HG03064 (cell line): Measurements from ENCODE around the gene DXO.
A peak's percentile ranks its signal among the peaks of the same experiment; 100 is the strongest.
"Not testable (repeated sequence)": the region's sequence is repeated elsewhere in the genome, so short reads cannot be mapped to it uniquely, and the experiment has no call there.

Source experiments
- ATAC-seq: cut with Tn5 transposase; IDR thresholded peaks from one replicate; pipeline ENCODE4 v1.9.1; 2021; ENCODE audit warnings: low read depth; ENCODE audit not compliant: unreplicated experiment

The DXO gene

GRCh38 chr6:31971993-31972708 lies at the start of gene DXO:
Gene DXO (minus strand): TSS chr6:31972138. CDS start chr6:31971675, 463 bp downstream.
- ATAC-seq, result peak; percentile 77

DNA sequence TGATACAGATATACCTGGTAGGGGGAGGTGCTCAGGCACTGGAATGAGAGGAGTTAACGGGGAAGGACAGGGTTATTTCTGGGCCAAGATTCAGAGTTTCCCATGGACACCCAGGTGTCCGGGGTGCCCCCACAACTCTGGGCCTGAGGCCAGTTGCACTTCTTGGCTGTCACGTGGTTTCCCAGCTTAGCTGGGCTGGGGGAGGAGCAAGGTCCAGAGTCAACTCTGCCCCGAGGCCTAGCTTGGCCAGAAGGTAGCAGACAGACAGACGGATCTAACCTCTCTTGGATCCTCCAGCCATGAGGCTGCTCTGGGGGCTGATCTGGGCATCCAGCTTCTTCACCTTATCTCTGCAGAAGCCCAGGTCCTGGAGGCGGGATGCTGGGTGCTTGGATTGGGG lies 42.6 kb upstream of the DXO start, which contains the start of gene C4B:
Gene C4B, plus strand, starts transcription at position 249 of the 400 bp plus-strand sequence. Its CDS starts 51 bp downstream, at position 300.
- ATAC-seq, result not testable (repeated sequence)

- not testable (repeated sequence) for ATAC-seq
Observed at GRCh38 chr6:32013738-32014137, 41.8 kb upstream of the DXO start.

GRCh38 chr6:32012941-32013617 lies 41.1 kb upstream of the DXO start:
- not testable (repeated sequence) for ATAC-seq

DNA sequence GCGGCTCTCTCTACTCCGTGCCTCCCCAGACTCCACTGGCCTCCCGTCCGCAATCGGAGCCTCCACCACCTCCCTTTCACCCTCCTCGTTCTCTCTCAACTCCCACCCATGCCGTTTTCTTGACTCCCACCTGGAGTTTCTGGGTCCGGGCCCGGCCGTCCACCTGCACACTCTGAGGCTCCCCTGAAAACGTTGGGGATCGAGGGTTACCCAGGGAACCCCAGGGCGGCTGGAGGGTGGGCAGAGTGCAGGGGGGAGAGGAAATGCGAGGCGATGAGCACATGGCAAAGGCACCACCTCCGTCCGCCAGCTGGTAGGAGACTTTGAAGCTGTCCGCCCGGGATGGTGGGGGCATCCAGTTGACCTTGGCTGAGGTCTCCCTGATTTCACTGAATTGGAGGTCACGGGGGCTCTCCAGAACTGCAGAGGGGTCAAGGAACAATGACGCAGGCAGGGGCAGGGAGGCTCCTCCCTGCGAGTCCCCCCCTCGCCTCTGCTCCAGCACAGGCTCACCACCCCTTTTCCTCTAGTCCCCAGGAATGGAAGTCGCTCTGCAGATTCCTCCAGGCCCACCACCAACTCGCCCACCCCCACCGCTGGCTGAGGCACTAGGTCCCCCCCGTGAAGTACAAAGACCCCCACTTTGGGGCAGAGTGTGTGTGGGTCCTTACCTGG lies 39.1 kb upstream of the DXO start:
- not testable (repeated sequence) for ATAC-seq

DNA sequence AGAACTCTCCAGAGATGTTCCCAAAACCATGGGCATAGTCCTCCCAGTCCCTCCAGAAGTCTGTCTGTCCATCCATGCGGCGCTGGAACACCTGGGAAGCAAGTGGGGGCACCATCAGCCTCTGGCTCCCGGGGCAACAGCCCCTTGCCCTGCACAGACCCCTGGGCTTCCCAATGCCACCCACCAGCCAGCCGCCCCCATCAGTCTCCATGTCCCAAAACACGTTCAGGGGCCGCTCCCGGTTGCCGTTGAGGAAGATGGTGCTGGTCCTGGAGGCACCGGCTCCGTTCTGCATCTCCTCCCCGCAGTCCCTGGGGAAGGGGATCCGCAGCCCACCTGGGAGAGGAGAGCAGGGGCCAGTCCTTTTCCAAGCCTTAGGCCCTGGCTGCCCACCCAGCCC lies 37.6 kb upstream of the DXO start:
- not testable (repeated sequence) for ATAC-seq

GRCh38 chr6:32008616-32009015 lies 36.7 kb upstream of the DXO start:
- ATAC-seq, result not testable (repeated sequence)

DNA sequence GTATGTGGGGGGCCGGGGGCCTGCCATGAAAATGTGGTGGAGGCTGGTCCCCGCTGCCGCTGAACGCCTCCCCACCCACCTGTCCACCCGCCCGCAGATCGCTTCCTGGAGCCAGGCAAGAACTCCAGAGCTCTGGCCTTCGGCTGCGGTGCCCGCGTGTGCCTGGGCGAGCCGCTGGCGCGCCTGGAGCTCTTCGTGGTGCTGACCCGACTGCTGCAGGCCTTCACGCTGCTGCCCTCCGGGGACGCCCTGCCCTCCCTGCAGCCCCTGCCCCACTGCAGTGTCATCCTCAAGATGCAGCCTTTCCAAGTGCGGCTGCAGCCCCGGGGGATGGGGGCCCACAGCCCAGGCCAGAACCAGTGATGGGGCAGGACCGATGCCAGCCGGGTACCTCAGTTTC lies 36.1 kb upstream of the DXO start:
- not testable (repeated sequence) for ATAC-seq

- ATAC-seq, result not testable (repeated sequence)
Observed at GRCh38 chr6:32007086-32007485, 35.1 kb upstream of the DXO start.

DNA sequence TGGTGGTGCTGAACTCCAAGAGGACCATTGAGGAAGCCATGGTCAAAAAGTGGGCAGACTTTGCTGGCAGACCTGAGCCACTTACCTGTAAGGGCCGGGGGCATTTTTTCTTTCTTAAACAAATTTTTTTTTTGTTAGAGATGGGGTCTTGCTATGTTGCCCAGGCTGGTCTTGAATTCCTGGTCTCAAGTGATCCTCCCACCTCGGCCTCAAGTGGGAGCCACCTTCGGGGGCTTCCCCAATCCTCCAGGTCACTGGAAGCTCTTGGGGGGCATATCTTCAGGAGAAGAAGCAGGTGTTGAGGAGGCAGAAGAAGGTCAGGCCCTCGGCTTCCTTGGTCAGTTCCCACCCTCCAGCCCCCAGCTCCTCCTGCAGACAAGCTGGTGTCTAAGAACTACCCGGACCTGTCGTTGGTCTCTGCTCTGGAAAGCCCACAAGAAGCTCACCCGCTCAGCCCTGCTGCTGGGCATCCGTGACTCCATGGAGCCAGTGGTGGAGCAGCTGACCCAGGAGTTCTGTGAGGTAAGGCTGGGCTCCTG lies 34.1 kb upstream of the DXO start:
- not testable (repeated sequence) for ATAC-seq

GRCh38 chr6:32005538-32005880 lies 33.6 kb upstream of the DXO start:
- ATAC-seq, result not testable (repeated sequence)

DNA sequence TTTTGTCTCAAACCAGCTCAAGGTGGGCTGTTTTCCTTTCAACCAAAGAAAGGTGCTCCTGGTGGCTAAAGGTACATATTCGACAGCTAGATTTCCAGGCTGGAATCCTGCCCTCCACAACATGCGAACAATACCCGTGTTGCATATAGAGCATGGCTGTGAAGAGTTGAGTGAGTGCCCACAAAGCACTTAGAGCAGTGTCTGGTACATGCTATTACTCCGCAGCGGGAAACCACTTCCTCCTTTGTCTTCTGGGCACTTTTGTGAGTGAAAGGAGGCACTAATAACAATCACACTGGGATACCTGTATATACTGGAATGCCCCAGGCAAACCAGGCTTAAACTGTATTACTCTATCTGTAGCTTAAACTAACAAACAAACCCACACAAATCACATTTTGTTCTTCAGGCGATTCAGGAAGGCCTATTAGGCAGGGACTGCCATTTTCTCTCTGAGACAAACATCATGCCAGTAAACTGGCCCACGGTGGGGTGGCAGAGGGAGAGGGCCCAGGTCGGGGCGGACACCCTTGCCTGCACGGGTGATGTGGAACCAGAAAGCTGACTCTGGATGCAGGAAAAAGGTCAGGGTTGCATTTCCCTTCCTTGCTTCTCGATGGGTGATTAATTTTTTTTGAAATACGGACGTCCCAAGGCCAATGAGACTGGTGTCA lies 33.1 kb upstream of the DXO start:
- ATAC-seq, result not testable (repeated sequence)

DNA sequence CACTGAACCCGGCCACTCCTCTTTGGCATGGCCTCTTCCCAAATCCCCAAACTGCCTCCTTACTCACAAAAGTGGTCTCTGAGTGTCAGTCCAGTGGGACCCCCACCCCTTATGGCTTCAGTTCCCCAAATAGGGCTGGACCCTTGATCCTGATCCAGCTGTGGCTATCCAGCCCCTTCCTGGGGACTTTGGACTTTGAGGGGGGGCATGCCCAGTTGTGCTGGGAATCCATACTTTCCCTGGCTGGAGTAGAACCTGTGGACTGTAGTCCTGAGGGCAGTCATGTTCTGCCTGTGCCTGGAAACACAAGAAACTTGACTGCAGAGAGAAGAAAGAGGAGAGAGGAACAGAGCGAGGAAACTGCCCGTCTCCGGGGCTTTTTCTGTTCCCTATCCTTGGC lies 32.5 kb upstream of the DXO start:
- not testable (repeated sequence) for ATAC-seq

DNA sequence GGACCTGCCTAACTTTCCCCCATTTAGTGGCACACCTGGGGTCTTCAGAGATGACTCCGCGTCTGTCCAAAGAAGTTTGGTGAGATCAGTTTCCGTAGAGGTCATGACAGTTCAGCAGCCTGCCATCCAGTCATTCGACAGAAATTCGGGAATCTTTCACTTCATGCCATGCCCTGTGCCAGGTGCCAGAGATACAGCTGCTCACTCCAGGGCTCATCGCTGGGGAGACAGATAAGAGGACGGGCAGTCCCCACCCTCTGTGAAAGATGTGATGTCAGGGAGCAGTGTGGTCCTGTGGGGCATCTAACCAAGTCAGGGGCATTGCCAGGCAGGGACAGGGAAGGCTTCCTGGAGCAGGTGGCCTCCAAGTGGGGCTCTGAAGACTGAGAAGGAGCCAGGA lies 31.4 kb upstream of the DXO start:
- ATAC-seq, result not testable (repeated sequence)

- ATAC-seq, result not testable (repeated sequence)
Observed at GRCh38 chr6:32002546-32003268, 30.8 kb upstream of the DXO start.

GRCh38 chr6:31996385-31996784 lies 24.4 kb upstream of the DXO start:
- not testable (repeated sequence) for ATAC-seq

DNA sequence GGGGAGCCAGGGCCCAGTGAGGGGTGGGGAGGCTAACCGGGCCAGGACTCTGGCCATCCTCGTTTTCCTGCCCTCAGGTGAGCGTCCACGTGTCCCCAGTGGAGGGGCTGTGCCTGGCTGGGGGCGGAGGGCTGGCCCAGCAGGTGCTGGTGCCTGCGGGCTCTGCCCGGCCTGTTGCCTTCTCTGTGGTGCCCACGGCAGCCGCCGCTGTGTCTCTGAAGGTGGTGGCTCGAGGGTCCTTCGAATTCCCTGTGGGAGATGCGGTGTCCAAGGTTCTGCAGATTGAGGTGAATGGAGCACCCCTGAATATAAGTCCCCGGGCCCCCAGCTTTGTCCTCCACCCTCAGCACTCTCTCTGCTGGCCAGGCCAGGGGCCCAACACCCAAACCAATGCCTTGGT lies 22.5 kb upstream of the DXO start:
- not testable (repeated sequence) for ATAC-seq

DNA sequence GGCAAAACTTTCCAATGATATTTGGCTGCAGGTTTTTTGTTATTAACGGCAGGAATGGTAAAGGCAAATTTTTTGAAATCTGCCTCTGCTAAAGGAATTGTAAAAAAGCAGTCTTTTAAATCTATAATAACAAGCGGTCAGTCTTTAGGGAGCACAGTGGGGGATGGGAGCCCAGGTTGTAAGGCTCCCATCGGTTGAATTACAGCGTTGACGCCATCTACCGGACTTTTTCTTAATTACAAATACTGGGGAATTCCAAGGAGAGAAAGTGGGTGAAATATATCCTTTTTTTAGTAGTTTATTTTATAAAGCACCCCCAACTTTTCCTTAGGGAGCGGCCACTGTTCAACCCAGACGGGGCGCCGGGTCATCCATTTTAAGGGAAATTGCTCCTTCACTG lies 17.4 kb upstream of the DXO start:
- not testable (repeated sequence) for ATAC-seq

- not testable (repeated sequence) for ATAC-seq
Observed at GRCh38 chr6:31981744-31982143, 9.8 kb upstream of the DXO start, which contains the start of gene C4A. Gene C4A (plus strand): TSS chr6:31982057. CDS start chr6:31982108, 51 bp downstream.

DNA sequence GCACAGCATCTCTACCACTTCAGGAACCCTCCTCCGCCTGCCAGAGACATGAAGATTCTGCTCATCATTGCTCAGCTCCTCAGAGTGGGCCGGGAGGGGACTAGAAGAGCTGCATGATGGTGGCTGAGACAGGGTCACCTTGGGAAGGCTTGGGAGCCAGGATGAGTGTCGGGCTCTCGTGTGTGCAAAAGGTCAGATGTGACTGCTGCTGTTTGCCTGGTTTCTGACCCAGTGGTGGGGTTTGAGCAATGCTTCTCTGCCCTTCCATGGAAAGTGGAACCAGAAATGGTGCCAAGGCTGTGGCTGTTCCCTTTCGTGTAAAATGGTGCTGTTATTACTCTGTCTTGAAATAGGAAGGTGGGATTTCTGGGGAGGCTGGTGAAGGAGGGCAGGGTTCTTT lies 9.1 kb upstream of the DXO start:
- ATAC-seq, result not testable (repeated sequence)
